Measurements from ENCODE around the gene UBE2Q2. TPM values are rescaled to one million over a fixed set of nuclear protein-coding genes. Genes with fewer than 3 reads are reported as not detected.
A peak's percentile ranks its signal among the peaks of the same experiment; 100 is the strongest.

The UBE2Q2 gene
- total and polyA plus RNA-seq, 9 of the 15 experiments (the other 6 are each of a cell fraction or from before 2014, with no cell fraction given): 6.2 to 24.0 (median 16.2) TPM

GRCh38 chr15:75842722-75843677 lies at the start of gene UBE2Q2 (continued):
- TF ChIP-seq HNRNPLL (IDR thresholded peaks at IDR 0.05; ENCODE audit: low read depth, low read length, poor library complexity, severe bottlenecking) (peak; percentile 36), ZNF212 (CRISPR knock-in tag; IDR thresholded peaks at IDR 0.05) (no peak), FUS (optimal IDR thresholded peaks at IDR 0.05; ENCODE audit: low read depth, low read length) (no peak), PHB (CRISPR knock-in tag; IDR thresholded peaks at IDR 0.05) (no peak), FOXJ3 (CRISPR knock-in tag; IDR thresholded peaks at IDR 0.05) (no peak), ZNF431 (CRISPR knock-in tag; IDR thresholded peaks at IDR 0.05) (peak; percentile 86; the same call in 1 of the 2 replicates), ZBTB7A (IDR thresholded peaks at IDR 0.05; ENCODE audit: borderline replicate concordance, control insufficient read depth, low read depth, low read length) (peak; percentile 98), BDP1 (IDR thresholded peaks at IDR 0.05; ENCODE audit: insufficient read depth, insufficient read length) (no peak), STAG1 (CRISPR knock-in tag; IDR thresholded peaks at IDR 0.05; ENCODE audit: borderline replicate concordance) (peak; percentile 34; the same call in 1 of the 2 replicates), SRSF3 (IDR thresholded peaks at IDR 0.05; ENCODE audit: insufficient read depth, low read length) (no peak), PBX2 (CRISPR knock-in tag; IDR thresholded peaks at IDR 0.05; ENCODE audit: low read depth) (no peak), PBX2 (tag; conservative IDR thresholded peaks at IDR 0.05; ENCODE audit: low read depth) (no peak), ZNF24 (IDR thresholded peaks at IDR 0.05) (0 out of 2 replicates have a peak, but pooled peaks have one; percentile 11), ESRRA (IDR thresholded peaks at IDR 0.05; ENCODE audit: borderline replicate concordance, low read depth) (peak; percentile 39; the same call in 1 of the 2 replicates)
- TF ChIP-seq, protein P1, sequence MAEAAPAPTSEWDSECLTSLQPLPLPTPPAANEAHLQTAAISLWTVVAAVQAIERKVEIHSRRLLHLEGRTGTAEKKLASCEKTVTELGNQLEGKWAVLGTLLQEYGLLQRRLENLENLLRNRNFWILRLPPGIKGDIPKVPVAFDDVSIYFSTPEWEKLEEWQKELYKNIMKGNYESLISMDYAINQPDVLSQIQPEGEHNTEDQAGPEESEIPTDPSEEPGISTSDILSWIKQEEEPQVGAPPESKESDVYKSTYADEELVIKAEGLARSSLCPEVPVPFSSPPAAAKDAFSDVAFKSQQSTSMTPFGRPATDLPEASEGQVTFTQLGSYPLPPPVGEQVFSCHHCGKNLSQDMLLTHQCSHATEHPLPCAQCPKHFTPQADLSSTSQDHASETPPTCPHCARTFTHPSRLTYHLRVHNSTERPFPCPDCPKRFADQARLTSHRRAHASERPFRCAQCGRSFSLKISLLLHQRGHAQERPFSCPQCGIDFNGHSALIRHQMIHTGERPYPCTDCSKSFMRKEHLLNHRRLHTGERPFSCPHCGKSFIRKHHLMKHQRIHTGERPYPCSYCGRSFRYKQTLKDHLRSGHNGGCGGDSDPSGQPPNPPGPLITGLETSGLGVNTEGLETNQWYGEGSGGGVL (CRISPR knock-in tag; IDR thresholded peaks at IDR 0.05): no peak
- TF ChIP-seq, protein P2, sequence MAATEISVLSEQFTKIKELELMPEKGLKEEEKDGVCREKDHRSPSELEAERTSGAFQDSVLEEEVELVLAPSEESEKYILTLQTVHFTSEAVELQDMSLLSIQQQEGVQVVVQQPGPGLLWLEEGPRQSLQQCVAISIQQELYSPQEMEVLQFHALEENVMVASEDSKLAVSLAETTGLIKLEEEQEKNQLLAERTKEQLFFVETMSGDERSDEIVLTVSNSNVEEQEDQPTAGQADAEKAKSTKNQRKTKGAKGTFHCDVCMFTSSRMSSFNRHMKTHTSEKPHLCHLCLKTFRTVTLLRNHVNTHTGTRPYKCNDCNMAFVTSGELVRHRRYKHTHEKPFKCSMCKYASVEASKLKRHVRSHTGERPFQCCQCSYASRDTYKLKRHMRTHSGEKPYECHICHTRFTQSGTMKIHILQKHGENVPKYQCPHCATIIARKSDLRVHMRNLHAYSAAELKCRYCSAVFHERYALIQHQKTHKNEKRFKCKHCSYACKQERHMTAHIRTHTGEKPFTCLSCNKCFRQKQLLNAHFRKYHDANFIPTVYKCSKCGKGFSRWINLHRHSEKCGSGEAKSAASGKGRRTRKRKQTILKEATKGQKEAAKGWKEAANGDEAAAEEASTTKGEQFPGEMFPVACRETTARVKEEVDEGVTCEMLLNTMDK (IDR thresholded peaks at IDR 0.05; ENCODE audit: borderline replicate concordance, insufficient read depth, low read depth, low read length, poor library complexity, severe bottlenecking): peak; percentile 12

Data from K562 (cell line).